HG02852 (cell line): ENCODE measurements around the gene SYT2.
"Not testable (repeated sequence)": the region's sequence is repeated elsewhere in the genome, so short reads cannot be mapped to it uniquely, and the experiment has no call there.

Experiments
- ATAC-seq: cut with Tn5 transposase; IDR thresholded peaks from one replicate; pipeline ENCODE4 v1.9.1; 2021; ENCODE audit warnings: mild to moderate bottlenecking, moderate library complexity; ENCODE audit not compliant: unreplicated experiment

Gene SYT2

GRCh38 chr1:202710070-202711045, at the start of gene SYT2:
TSS of gene SYT2 (minus strand) at chr1:202710454. CDS start at chr1:202605772, 104,682 bp downstream.
- no peak for ATAC-seq

- no peak for ATAC-seq
These were observed 46.1 kb upstream of the SYT2 start for GRCh38 chr1:202756391-202756790.

GRCh38 chr1:202754293-202754692, 44.0 kb upstream of the SYT2 start:
- no peak for ATAC-seq

GRCh38 chr1:202752774-202753173, 42.5 kb upstream of the SYT2 start:
- ATAC-seq, result no peak

- no peak for ATAC-seq
These were observed 40.5 kb upstream of the SYT2 start for GRCh38 chr1:202750761-202751160.

- no peak for ATAC-seq
These were observed 39.8 kb upstream of the SYT2 start for GRCh38 chr1:202750024-202750423.

- no peak for ATAC-seq
These were observed 35.2 kb upstream of the SYT2 start for GRCh38 chr1:202745323-202745888.

GRCh38 chr1:202744770-202745169, 34.5 kb upstream of the SYT2 start:
- ATAC-seq, result not testable (repeated sequence)

GRCh38 chr1:202742496-202742895, 32.2 kb upstream of the SYT2 start:
- no peak for ATAC-seq

GRCh38 chr1:202733251-202733650, 23.0 kb upstream of the SYT2 start:
- no peak for ATAC-seq

- no peak for ATAC-seq
These were observed 18.7 kb upstream of the SYT2 start for GRCh38 chr1:202728951-202729350.

GRCh38 chr1:202725526-202725925, 15.3 kb upstream of the SYT2 start:
- ATAC-seq, result no peak

GRCh38 chr1:202723708-202724107, 13.5 kb upstream of the SYT2 start:
- ATAC-seq, result no peak

- not testable (repeated sequence) for ATAC-seq
These were observed 12.8 kb upstream of the SYT2 start for GRCh38 chr1:202723046-202723445.

- no peak for ATAC-seq
These were observed 6.4 kb upstream of the SYT2 start for GRCh38 chr1:202716654-202717053.

GRCh38 chr1:202714202-202714601, 3.9 kb upstream of the SYT2 start:
- ATAC-seq, result not testable (repeated sequence)

- no peak for ATAC-seq
These were observed 2.9 kb upstream of the SYT2 start for GRCh38 chr1:202713110-202713509.

- ATAC-seq, result no peak
These were observed 1.8 kb upstream of the SYT2 start for GRCh38 chr1:202711949-202712635.

GRCh38 chr1:202709276-202710041, 795 bp downstream of the SYT2 start:
- no peak for ATAC-seq

GRCh38 chr1:202708456-202709275, 1.6 kb downstream of the SYT2 start:
- no peak for ATAC-seq
